ENCODE data around the gene POMZP3. TPM values are rescaled to one million over a fixed set of nuclear protein-coding genes. Genes with fewer than 3 reads are reported as not detected.
"Not testable (repeated sequence)": the region's sequence is repeated elsewhere in the genome, so short reads cannot be mapped to it uniquely, and the experiment has no call there.

The POMZP3 gene
- 14.7 to 15.8 TPM (median 15.7 TPM) in 3 replicates for total RNA-seq

- H3K9me3 Mint-ChIP-seq; H3K4me1 Mint-ChIP-seq; H3K36me3 Mint-ChIP-seq; H3K27me3 Mint-ChIP-seq (ENCODE audit: low read depth): not testable (repeated sequence)
- peak in 1 of 2 experiments; percentile 63 for DNase-seq (ENCODE audit: low spot score in 2 of 2, unreplicated experiment in 2 of 2)
- Mint-ChIP-seq H3K27ac (peak within 1 kb of the TSS; percentile 99), H3K4me3 (peak within 1 kb of the TSS; percentile 92)
Observed at GRCh38 chr7:76626989-76627642, at the start of gene POMZP3. Gene POMZP3, minus strand, starts transcription at chr7:76627279. Its CDS starts 1,215 bp downstream, at chr7:76626064.

GRCh38 chr7:76675783-76676182 is 48.7 kb upstream of the POMZP3 start:
- H3K27me3 Mint-ChIP-seq (ENCODE audit: low read depth); DNase-seq (ENCODE audit: low spot score in 2 of 2, unreplicated experiment in 2 of 2); H3K36me3 Mint-ChIP-seq; H3K4me3 Mint-ChIP-seq; H3K27ac Mint-ChIP-seq; H3K4me1 Mint-ChIP-seq; H3K9me3 Mint-ChIP-seq: not testable (repeated sequence)

DNA sequence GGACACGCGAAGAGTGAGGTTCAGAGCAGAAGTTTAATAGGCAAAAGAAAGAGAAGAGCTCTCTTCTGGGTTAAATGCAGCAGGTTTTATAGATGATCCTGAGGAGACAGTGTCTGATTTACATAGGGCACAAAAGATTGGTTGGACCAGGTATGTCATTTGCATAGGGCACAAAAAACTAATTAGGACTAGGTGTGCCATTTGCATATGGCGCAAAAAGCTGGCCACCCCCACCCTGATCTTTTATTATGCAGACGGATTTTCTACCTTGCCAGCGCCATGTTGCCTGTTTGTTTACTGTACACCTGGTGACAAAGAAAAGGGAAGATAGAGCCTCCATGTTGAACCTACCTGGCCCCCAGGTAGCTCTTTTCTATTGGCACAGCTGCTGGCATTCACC is 46.3 kb upstream of the POMZP3 start:
- not testable (repeated sequence) for H3K4me3 Mint-ChIP-seq; H3K27me3 Mint-ChIP-seq (ENCODE audit: low read depth); H3K36me3 Mint-ChIP-seq; H3K4me1 Mint-ChIP-seq; DNase-seq (ENCODE audit: low spot score in 2 of 2, unreplicated experiment in 2 of 2); H3K27ac Mint-ChIP-seq; H3K9me3 Mint-ChIP-seq

GRCh38 chr7:76659212-76659611 is 32.1 kb upstream of the POMZP3 start:
- not testable (repeated sequence) for H3K4me1 Mint-ChIP-seq; DNase-seq (ENCODE audit: low spot score in 2 of 2, unreplicated experiment in 2 of 2); H3K4me3 Mint-ChIP-seq; H3K36me3 Mint-ChIP-seq; H3K27me3 Mint-ChIP-seq (ENCODE audit: low read depth); H3K27ac Mint-ChIP-seq; H3K9me3 Mint-ChIP-seq

DNA sequence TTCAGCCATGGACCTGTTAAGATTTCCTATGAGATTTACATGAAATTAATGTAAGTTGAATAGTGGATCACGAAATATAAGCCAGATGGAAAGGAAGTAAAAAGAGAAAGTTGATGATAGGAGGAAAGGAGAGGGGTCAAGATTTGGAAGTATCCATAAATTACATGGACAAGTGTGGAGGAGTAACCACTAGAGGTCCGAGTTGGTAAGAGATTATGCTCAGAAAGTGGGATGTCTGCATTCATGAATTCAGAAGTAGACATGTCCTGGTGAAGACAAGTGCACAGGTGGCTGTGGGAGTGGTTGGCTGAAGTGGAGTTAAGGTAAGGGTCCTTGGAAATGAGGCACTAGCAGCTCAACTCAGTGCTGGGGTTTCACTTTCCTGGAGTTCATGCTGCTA is 29.3 kb upstream of the POMZP3 start:
- not testable (repeated sequence) for DNase-seq (ENCODE audit: low spot score in 2 of 2, unreplicated experiment in 2 of 2); H3K36me3 Mint-ChIP-seq; H3K4me3 Mint-ChIP-seq; H3K27ac Mint-ChIP-seq; H3K4me1 Mint-ChIP-seq; H3K9me3 Mint-ChIP-seq; H3K27me3 Mint-ChIP-seq (ENCODE audit: low read depth)

GRCh38 chr7:76642620-76643019 is 15.5 kb upstream of the POMZP3 start:
- not testable (repeated sequence) for H3K9me3 Mint-ChIP-seq, H3K36me3 Mint-ChIP-seq

DNA sequence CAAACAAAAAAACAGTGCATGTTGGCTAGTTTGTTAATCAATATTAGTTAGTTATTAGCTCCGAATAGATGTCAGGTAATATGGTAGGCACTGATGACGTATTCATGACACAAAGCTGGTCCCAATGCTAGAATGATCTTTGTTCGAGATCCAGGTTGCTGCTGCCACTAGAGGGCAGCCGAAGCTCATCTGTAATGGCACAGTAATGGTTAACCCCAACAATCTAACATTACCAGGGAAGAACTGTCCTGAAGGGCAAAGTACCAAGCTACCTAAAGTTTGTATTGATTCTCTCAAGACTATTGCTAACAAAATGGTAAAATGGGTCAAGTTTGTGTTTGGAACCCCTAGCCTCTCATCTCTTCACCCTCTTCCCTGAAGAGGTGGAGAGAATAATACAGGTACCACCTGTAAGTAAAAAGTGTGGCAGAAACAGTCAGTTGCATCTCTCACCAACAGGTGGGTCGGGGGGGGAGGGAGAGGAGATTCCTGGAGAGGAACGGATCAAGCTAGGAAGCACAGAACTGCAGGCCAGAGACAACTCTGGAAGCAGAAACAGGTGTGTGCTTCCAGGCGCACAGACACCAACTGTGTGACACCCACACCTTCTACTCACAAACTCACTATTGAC is 10.1 kb upstream of the POMZP3 start:
- TF ChIP-seq CTCF (IDR thresholded peaks at IDR 0.05; ENCODE audit: unreplicated experiment): peak; percentile 28
- not testable (repeated sequence) for H3K4me3 Mint-ChIP-seq; H3K4me1 Mint-ChIP-seq; H3K27me3 Mint-ChIP-seq (ENCODE audit: low read depth); H3K9me3 Mint-ChIP-seq; H3K27ac Mint-ChIP-seq; DNase-seq (ENCODE audit: low spot score in 2 of 2, unreplicated experiment in 2 of 2); H3K36me3 Mint-ChIP-seq

More at GRCh38 chr7:76642620-76643019, 15.5 kb upstream of the POMZP3 start:
- H3K27ac Mint-ChIP-seq; H3K27me3 Mint-ChIP-seq (ENCODE audit: low read depth); H3K4me3 Mint-ChIP-seq; DNase-seq (ENCODE audit: low spot score in 2 of 2, unreplicated experiment in 2 of 2); H3K4me1 Mint-ChIP-seq: not testable (repeated sequence)

GRCh38 chr7:76626581-76626980 is 498 bp downstream of the POMZP3 start:
- H3K36me3 Mint-ChIP-seq; H3K27me3 Mint-ChIP-seq (ENCODE audit: low read depth); H3K9me3 Mint-ChIP-seq; H3K4me1 Mint-ChIP-seq: not testable (repeated sequence)
- Mint-ChIP-seq H3K27ac (peak overlapping the region; percentile 99), H3K4me3 (peak overlapping the region; percentile 90)
- peak in 1 of 2 experiments; percentile 48 for DNase-seq (ENCODE audit: low spot score in 2 of 2, unreplicated experiment in 2 of 2)

DNA sequence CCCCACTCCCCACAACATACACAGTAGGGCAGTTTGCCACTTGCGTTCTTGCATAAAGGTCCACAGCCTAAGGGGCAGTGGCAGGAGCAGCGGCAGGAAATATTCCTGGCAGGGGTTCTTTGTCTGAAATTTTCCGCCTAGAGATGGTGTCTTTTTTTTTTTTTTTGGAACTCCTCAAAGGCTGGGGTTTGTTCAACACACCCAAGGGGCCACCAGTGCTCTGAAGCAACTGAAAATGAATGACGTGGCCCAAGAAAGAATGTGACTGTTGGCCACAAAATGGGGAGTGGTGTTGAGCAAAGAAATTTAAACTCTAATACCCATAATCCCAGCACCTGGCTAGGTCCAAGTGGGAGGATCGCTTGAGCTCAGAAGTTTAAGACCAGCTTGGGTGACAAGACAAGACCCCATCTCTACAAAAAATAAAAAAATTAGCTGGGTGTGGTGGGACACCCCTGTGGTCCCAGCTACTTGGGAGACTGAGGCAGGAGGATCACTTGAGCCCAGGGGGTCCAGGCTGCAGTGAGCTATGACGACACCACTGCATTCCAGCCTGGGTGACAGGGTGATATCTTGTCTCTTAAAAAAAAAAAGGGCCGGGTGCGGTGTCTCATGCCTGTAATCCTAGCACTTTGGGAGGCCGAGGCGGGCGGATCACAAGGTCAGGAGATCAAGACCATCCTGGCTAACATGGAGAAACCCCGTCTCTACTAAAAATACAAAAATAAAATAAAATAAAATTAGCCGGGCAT is 7.5 kb downstream of the POMZP3 start:
- not testable (repeated sequence) for H3K9me3 Mint-ChIP-seq; H3K27ac Mint-ChIP-seq; H3K4me1 Mint-ChIP-seq; H3K27me3 Mint-ChIP-seq (ENCODE audit: low read depth); DNase-seq (ENCODE audit: low spot score in 2 of 2, unreplicated experiment in 2 of 2); H3K4me3 Mint-ChIP-seq; H3K36me3 Mint-ChIP-seq

DNA sequence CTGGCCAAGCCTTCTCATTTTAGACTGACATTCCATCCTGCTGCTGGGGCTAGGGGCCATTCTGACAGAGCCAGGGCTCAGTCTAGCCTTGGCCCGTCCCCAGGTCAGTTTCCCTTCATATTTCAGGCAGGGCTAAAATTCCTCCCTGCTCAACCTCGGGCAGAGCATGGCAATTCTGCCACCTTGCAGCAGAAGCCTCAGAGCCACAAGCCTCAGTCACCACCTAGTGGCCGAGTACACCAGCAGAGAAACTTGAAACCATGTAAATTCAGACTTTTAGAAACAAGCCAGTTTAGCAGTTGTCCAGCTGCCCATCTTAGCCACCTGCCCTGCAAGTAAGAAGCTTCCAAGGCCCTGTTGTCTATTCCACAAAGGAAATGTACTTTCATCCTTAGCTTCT is 13.3 kb downstream of the POMZP3 start:
- H3K27me3 Mint-ChIP-seq (ENCODE audit: low read depth); H3K36me3 Mint-ChIP-seq; DNase-seq (ENCODE audit: low spot score in 2 of 2, unreplicated experiment in 2 of 2); H3K4me3 Mint-ChIP-seq; H3K27ac Mint-ChIP-seq; H3K9me3 Mint-ChIP-seq; H3K4me1 Mint-ChIP-seq: not testable (repeated sequence)

- not testable (repeated sequence) for H3K36me3 Mint-ChIP-seq; DNase-seq (ENCODE audit: low spot score in 2 of 2, unreplicated experiment in 2 of 2); H3K9me3 Mint-ChIP-seq; H3K4me3 Mint-ChIP-seq; H3K27ac Mint-ChIP-seq; H3K27me3 Mint-ChIP-seq (ENCODE audit: low read depth); H3K4me1 Mint-ChIP-seq
Observed at GRCh38 chr7:76612232-76612631, 14.8 kb downstream of the POMZP3 start.

DNA sequence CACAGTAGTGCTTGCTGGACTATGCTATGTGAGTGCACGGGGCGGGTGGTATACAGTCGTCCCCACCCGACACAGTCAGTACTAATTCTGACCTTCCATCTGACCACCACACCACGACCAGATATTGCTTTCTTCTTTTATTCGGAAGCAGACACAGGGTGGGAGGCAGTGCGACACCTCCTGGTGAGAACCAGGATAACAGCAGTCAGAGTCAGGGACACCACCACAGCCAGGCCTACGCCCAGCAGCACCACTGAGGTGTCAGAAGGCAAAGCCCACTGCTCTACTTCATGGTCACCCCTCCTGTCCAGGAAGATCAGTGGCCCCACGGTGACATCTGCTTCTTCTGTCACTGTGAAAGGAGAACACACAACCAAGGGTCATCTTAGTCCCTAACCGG is 17.2 kb downstream of the POMZP3 start:
- not testable (repeated sequence) for H3K36me3 Mint-ChIP-seq, H3K4me3 Mint-ChIP-seq, H3K4me1 Mint-ChIP-seq

GRCh38 chr7:76608469-76608868 is 18.6 kb downstream of the POMZP3 start:
- not testable (repeated sequence) for H3K9me3 Mint-ChIP-seq; H3K36me3 Mint-ChIP-seq; H3K4me1 Mint-ChIP-seq; H3K4me3 Mint-ChIP-seq; H3K27ac Mint-ChIP-seq; DNase-seq (ENCODE audit: low spot score in 2 of 2, unreplicated experiment in 2 of 2); H3K27me3 Mint-ChIP-seq (ENCODE audit: low read depth)

More for the DNA sequence above, 17.2 kb downstream of the POMZP3 start:
- H3K27me3 Mint-ChIP-seq (ENCODE audit: low read depth); H3K9me3 Mint-ChIP-seq; DNase-seq (ENCODE audit: low spot score in 2 of 2, unreplicated experiment in 2 of 2); H3K27ac Mint-ChIP-seq: not testable (repeated sequence)

Data from mesothelial cell of epicardium (in vitro differentiated cells).